CD4-positive, alpha-beta T cell treated with Interleukin-15 for 4 hours (primary cell): ENCODE measurements around the gene ARPIN.
"Not testable (repeated sequence)": the region's sequence is repeated elsewhere in the genome, so short reads cannot be mapped to it uniquely, and the experiment has no call there.

ENCODE experiments used
- DNase-seq: peaks from one replicate; pipeline ENCODE4 v3.0.0-alpha.2; 2020; ENCODE audit warnings: low spot score

The ARPIN gene

GRCh38 chr15:89910891-89911626 lies 1.7 kb downstream of the ARPIN start:
- DNase-seq = no peak

GRCh38 chr15:89909611-89910010 lies 3.1 kb downstream of the ARPIN start:
- no peak for DNase-seq

GRCh38 chr15:89908226-89908625 lies 4.5 kb downstream of the ARPIN start:
- no peak for DNase-seq

- no peak for DNase-seq
These were observed 5.5 kb downstream of the ARPIN start for GRCh38 chr15:89907289-89907688.

GRCh38 chr15:89905846-89906378 lies 6.8 kb downstream of the ARPIN start:
- no peak for DNase-seq

GRCh38 chr15:89904519-89904918 lies 8.2 kb downstream of the ARPIN start:
- DNase-seq = no peak

- DNase-seq = no peak
These were observed 9.0 kb downstream of the ARPIN start for GRCh38 chr15:89903858-89904130.

GRCh38 chr15:89903015-89903857 lies 9.5 kb downstream of the ARPIN start:
- DNase-seq = no peak

GRCh38 chr15:89900849-89901248 lies 11.9 kb downstream of the ARPIN start:
- DNase-seq = no peak

- no peak for DNase-seq
These were observed 12.7 kb downstream of the ARPIN start for GRCh38 chr15:89899951-89900567.

- DNase-seq = no peak
These were observed 13.3 kb downstream of the ARPIN start for GRCh38 chr15:89899295-89899945.

- peak; percentile 37 for DNase-seq
These were observed 14.0 kb downstream of the ARPIN start for GRCh38 chr15:89898614-89899294.

- no peak for DNase-seq
These were observed 14.6 kb downstream of the ARPIN start for GRCh38 chr15:89898146-89898545.

- DNase-seq = peak; percentile 91
These were observed 18.9 kb downstream of the ARPIN start, which contains the start of gene AP3S2 for GRCh38 chr15:89893696-89894447. Gene AP3S2 (minus strand): TSS chr15:89893994. CDS start chr15:89893949, 45 bp downstream.

- no peak for DNase-seq
These were observed 19.7 kb downstream of the ARPIN start for GRCh38 chr15:89893027-89893426.

- no peak for DNase-seq
These were observed 24.4 kb downstream of the ARPIN start for GRCh38 chr15:89888214-89888804.

GRCh38 chr15:89885611-89886010 lies 27.1 kb downstream of the ARPIN start:
- no peak for DNase-seq

GRCh38 chr15:89885179-89885578 lies 27.6 kb downstream of the ARPIN start:
- DNase-seq = not testable (repeated sequence)

GRCh38 chr15:89883518-89883917 lies 29.2 kb downstream of the ARPIN start:
- DNase-seq = no peak

- no peak for DNase-seq
These were observed 32.0 kb downstream of the ARPIN start for GRCh38 chr15:89880727-89881126.
